OCI-LY1 (cell line): ENCODE results near the gene SLC24A4.

ENCODE experiments used
- H2AFZ ChIP-seq: fragments of 200-600 bp; sonication (generic), shearing (Covaris generic); 2 replicates; pipeline ENCODE4 v1.6.0; 2014; ENCODE audit warnings: antibody characterized with exemption, mild to moderate bottlenecking, low read length
- H3F3A ChIP-seq: fragments of 200-600 bp; sonication (generic), shearing (Covaris generic); 2 replicates; pipeline ENCODE4 v1.6.0; 2014; ENCODE audit warnings: mild to moderate bottlenecking, antibody characterized with exemption, low read length, moderate library complexity; ENCODE audit not compliant: insufficient read depth
- H3K27ac ChIP-seq: fragments of 200-600 bp; sonication (generic); 2 replicates; pipeline ENCODE4 v1.5.1; 2014; ENCODE audit warnings: low read length, mixed run types, mild to moderate bottlenecking, low read depth; ENCODE audit not compliant: poor library complexity, severe bottlenecking
- H3K27me3 ChIP-seq: fragments of 200-600 bp; sonication (generic); 2 replicates; pipeline ENCODE4 v1.6.0; 2014; ENCODE audit warnings: antibody characterized with exemption, mild to moderate bottlenecking, low read length, moderate library complexity; ENCODE audit not compliant: insufficient read depth
- H3K36me3 ChIP-seq: fragments of 200-600 bp; sonication (generic); 2 replicates; pipeline ENCODE4 v1.6.1; 2014; ENCODE audit warnings: mild to moderate bottlenecking, antibody characterized with exemption, low read length, moderate library complexity, mixed read lengths; ENCODE audit not compliant: insufficient read depth
- H3K4me1 ChIP-seq: fragments of 200-600 bp; sonication (generic); 2 replicates; pipeline ENCODE4 v1.5.1; 2014; ENCODE audit warnings: mild to moderate bottlenecking, low read length, moderate library complexity; ENCODE audit not compliant: insufficient read depth, severe bottlenecking
- H3K4me2 ChIP-seq: fragments of 200-600 bp; sonication (generic), shearing (Covaris generic); 2 replicates; pipeline ENCODE4 v1.6.1; 2014; ENCODE audit warnings: low read length
- H3K4me3 ChIP-seq: fragments of 200-600 bp; sonication (generic); 2 replicates; pipeline ENCODE4 v1.5.1; 2014; ENCODE audit warnings: low read length, low read depth, mild to moderate bottlenecking, mixed read lengths; ENCODE audit not compliant: poor library complexity, severe bottlenecking
- H3K79me2 ChIP-seq: fragments of 200-600 bp; shearing (Covaris generic); 2 replicates; pipeline ENCODE4 v1.6.1; 2016; ENCODE audit warnings: mixed run types, low read length, mixed read lengths; ENCODE audit not compliant: insufficient read depth
- H3K9ac ChIP-seq: fragments of 200-600 bp; sonication (generic), shearing (Covaris generic); 2 replicates; pipeline ENCODE4 v1.6.1; 2014; ENCODE audit warnings: mild to moderate bottlenecking, low read length, mixed read lengths
- H3K9me2 ChIP-seq: fragments of 200-600 bp; sonication (generic), shearing (Covaris generic); 2 replicates; pipeline ENCODE4 v1.6.1; 2014; ENCODE audit warnings: low read depth, mild to moderate bottlenecking, low read length, mixed read lengths
- H3K9me3 ChIP-seq: fragments of 200-600 bp; shearing (Covaris generic); 2 replicates; pipeline ENCODE4 v1.6.1; 2014; ENCODE audit warnings: low read length, mixed read lengths
- H4K20me1 ChIP-seq: fragments of 200-600 bp; sonication (generic), shearing (Covaris generic); 2 replicates; pipeline ENCODE4 v1.6.0; 2016; ENCODE audit warnings: mild to moderate bottlenecking, low read length; ENCODE audit not compliant: insufficient read depth
- CTCF ChIP-seq: fragments of 200-600 bp; sonication (generic), shearing (Covaris generic); IDR thresholded peaks from 2 replicates; pipeline ENCODE4 v1.5.1; 2017; ENCODE audit warnings: mild to moderate bottlenecking, antibody characterized with exemption, low read length, moderate library complexity, mixed read lengths
- EZH2 ChIP-seq: fragments of 200-600 bp; sonication (generic), shearing (Covaris generic); IDR thresholded peaks from 2 replicates; pipeline ENCODE4 v1.8.0; 2017; ENCODE audit warnings: borderline replicate concordance, mixed run types, mild to moderate bottlenecking, antibody characterized with exemption, low read length, moderate library complexity, mixed read lengths

SLC24A4 gene

GRCh38 chr14:92391726-92392125 lies 68.8 kb downstream of the SLC24A4 start:
- no peaks in the 10 kb centered on the region for H3K9me2 ChIP-seq
- no peak overlapping the region for H2AFZ ChIP-seq
- no peak overlapping the region for H3K27ac ChIP-seq
- no peaks in the 10 kb centered on the region for H3K36me3 ChIP-seq
- no peak overlapping the region for H3K9ac ChIP-seq
- no peaks in the 10 kb centered on the region for H3F3A ChIP-seq
- no peaks in the 10 kb centered on the region for H3K9me3 ChIP-seq
- H4K20me1 ChIP-seq, result no peaks in the 10 kb centered on the region
- H3K27me3 ChIP-seq, result no peaks in the 10 kb centered on the region
- no peaks in the 10 kb centered on the region for H3K4me1 ChIP-seq
- no peak for TF ChIP-seq EZH2
- no peak for TF ChIP-seq CTCF
- no peak overlapping the region for H3K4me3 ChIP-seq
- H3K4me2 ChIP-seq, result no peak overlapping the region
- H3K79me2 ChIP-seq, result no peaks in the 10 kb centered on the region

DNA sequence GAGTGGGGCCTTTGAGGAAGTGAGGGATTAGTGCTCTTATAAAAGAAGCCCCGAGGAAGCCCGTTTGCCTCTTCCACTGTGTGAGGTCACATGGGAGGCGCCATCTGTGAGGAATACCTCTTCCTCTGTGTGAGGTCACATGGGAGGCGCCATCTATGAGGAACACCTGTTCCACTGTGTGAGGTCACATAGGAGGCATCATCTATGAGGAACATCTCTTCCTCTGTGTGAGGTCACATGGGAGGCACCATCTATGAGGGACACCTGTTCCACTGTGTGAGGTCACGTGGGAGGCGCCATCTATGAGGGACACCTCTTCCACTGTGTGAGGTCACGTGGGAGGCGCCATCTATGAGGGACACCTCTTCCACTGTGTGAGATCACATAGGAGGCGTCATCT lies 69.7 kb downstream of the SLC24A4 start:
- no peaks in the 10 kb centered on the region for H3F3A ChIP-seq
- no peaks in the 10 kb centered on the region for H3K79me2 ChIP-seq
- no peak overlapping the region for H3K4me2 ChIP-seq
- H3K9ac ChIP-seq, result no peak overlapping the region
- H3K4me1 ChIP-seq, result no peaks in the 10 kb centered on the region
- no peaks in the 10 kb centered on the region for H3K9me2 ChIP-seq
- no peaks in the 10 kb centered on the region for H3K36me3 ChIP-seq
- TF ChIP-seq CTCF, result no peak
- TF ChIP-seq EZH2, result no peak
- no peaks in the 10 kb centered on the region for H3K9me3 ChIP-seq
- no peaks in the 10 kb centered on the region for H3K27me3 ChIP-seq
- H4K20me1 ChIP-seq, result no peaks in the 10 kb centered on the region
- no peak overlapping the region for H3K4me3 ChIP-seq
- H2AFZ ChIP-seq, result no peak overlapping the region
- H3K27ac ChIP-seq, result no peak overlapping the region

DNA sequence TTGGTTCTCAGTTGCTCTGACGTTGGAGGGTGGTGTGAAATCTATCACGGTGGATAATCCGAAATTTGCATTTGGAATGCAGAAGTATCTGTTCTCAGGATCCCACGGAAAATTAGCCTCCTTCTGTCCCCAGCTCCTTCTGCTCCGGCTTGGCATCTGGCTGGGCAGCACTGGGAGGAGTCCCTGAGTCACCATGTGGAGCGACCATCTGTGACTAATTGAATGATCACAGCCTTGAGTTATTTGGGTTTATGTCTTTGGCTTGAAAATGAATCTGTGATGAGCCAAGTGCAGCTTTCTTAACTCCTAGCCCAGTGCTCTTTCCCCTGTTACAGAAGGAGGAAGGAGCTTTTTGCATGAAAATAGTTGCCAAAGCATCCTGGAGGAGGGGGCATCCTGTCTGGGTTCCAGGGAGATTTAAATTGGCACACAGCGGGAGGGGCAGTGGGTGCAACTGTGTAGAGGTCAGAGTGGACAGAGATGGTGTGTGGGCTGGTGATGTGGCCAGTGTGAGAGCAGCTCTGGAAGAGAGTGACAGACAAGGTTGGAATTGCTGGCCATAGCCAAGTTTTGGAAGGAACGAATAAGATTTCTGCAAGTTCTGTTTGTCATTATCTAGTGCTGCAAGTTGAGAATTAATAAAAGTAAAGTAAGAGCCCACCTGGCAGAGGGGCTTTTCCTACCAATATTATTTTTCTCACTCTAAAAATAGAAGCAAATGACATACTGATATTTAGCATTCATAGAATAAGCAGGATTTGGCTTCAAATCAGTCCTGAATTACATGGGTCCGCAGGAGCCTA lies 74.4 kb downstream of the SLC24A4 start:
- Histone ChIP-seq H3K4me2 (no peak overlapping the region), H3K36me3 (no peaks in the 10 kb centered on the region), H3K27me3 (no peaks in the 10 kb centered on the region), H3K4me3 (no peak overlapping the region), H3K79me2 (no peaks in the 10 kb centered on the region), H3K27ac (no peak overlapping the region), H4K20me1 (no peaks in the 10 kb centered on the region), H3K9me2 (no peaks in the 10 kb centered on the region), H3K4me1 (no peaks in the 10 kb centered on the region), H2AFZ (no peak overlapping the region), H3K9ac (no peak overlapping the region), H3F3A (no peaks in the 10 kb centered on the region), H3K9me3 (no peaks in the 10 kb centered on the region)
- TF ChIP-seq EZH2 (no peak), CTCF (no peak)
